Vagina (tissue), 2 donors: ENCODE measurements around the gene SORCS2. TPM values are rescaled to one million over a fixed set of nuclear protein-coding genes. Genes with fewer than 3 reads are reported as not detected.

Source experiments
- DNase-seq, 2 donors: peaks; one replicate each; pipeline ENCODE4 v3.0.0-alpha.2; 2017; ENCODE audit errors: extremely low spot score in 2 of 2
- H3K27ac ChIP-seq: fragments of 200-600 bp; sonication (generic); one replicate; pipeline ENCODE4 v1.5.1; 2019
- H3K27me3 ChIP-seq: fragments of 200-600 bp; sonication (generic); one replicate; pipeline ENCODE4 v1.5.1; 2019
- H3K36me3 ChIP-seq, 2 donors: fragments of 200-600 bp; sonication (generic); one replicate each; pipeline ENCODE4 v1.5.1; 2017 to 2019
- H3K4me1 ChIP-seq: fragments of 200-600 bp; sonication (generic); one replicate; pipeline ENCODE4 v1.5.1; 2019
- H3K4me3 ChIP-seq, 2 donors: fragments of 200-600 bp; sonication (generic); 1 replicate in 1 of 2; 2 replicates in 1 of 2; pipeline ENCODE4 v1.5.1; 2016 to 2019
- H3K9me3 ChIP-seq: fragments of 200-600 bp; sonication (generic); one replicate; pipeline ENCODE4 v1.5.1; 2019
- CTCF ChIP-seq, 3 experiments: fragments of 450-650 bp in 2 of 3; fragments of 200-600 bp in 1 of 3; sonication (generic) in 1 of 3; IDR thresholded peaks; one replicate each; pipeline ENCODE4 v1.5.1; 2017 to 2019; ENCODE audit warnings: antibody characterized with exemption in 3 of 3, mild to moderate bottlenecking in 2 of 3, moderate library complexity in 2 of 3
- POLR2A ChIP-seq, 2 donors: fragments of 450-650 bp; IDR thresholded peaks; one replicate each; pipeline ENCODE4 v1.6.1; 2017; ENCODE audit warnings: antibody characterized with exemption in 2 of 2, mild to moderate bottlenecking in 2 of 2, moderate library complexity in 2 of 2
- POLR2AphosphoS5 ChIP-seq, 2 donors: sonication (generic); formaldehyde crosslinking; IDR thresholded peaks; one replicate each; pipeline ENCODE4 v1.9.0; 2017; ENCODE audit warnings: antibody characterized with exemption in 2 of 2, mild to moderate bottlenecking in 2 of 2, low read depth in 1 of 2; ENCODE audit not compliant: insufficient read depth in 1 of 2
- intact Hi-C: fragments of 100-400 bp; cut with DNase I; formaldehyde crosslinking; loops from one replicate; pipeline ENCODE4 v1.15.1; 2023
- total RNA-seq: library from RNA; depleted of rRNA; stranded (reverse); fragments of >200 nt; gene quantifications from one replicate; pipeline ENCODE4 v1.2.3, GENCODE V29; 2016

SORCS2 gene
- total RNA-seq, 1 donor from 2014 or later = 5.4 TPM

- no peak for TF ChIP-seq POLR2AphosphoS5 (IDR thresholded peaks at IDR 0.05; ENCODE audit: insufficient read depth in 1 of 2, low read depth in 1 of 2)
- peak; percentile 56 to 80 (median 76) for TF ChIP-seq CTCF (IDR thresholded peaks at IDR 0.05)
- no peak for TF ChIP-seq POLR2A (IDR thresholded peaks at IDR 0.05)
- DNase-seq = no peak
- intact Hi-C loops = loop anchor here (5.0 kb wide), 1 partner anchor 527 kb away; the partner anchor contains the start of gene SORCS2
These were observed 527.2 kb downstream of the SORCS2 start for GRCh38 chr4:7719354-7720174.

GRCh38 chr4:7721984-7722551, 529.7 kb downstream of the SORCS2 start:
- DNase-seq = no peak
- H3K4me1 ChIP-seq = no peaks in the 10 kb centered on the region
- no peaks in the 10 kb centered on the region for H3K36me3 ChIP-seq
- TF ChIP-seq CTCF (IDR thresholded peaks at IDR 0.05) = no peak
- no peak for TF ChIP-seq POLR2AphosphoS5 (IDR thresholded peaks at IDR 0.05; ENCODE audit: insufficient read depth in 1 of 2, low read depth in 1 of 2)
- H3K9me3 ChIP-seq = no peaks in the 10 kb centered on the region
- H3K4me3 ChIP-seq = no peak overlapping the region
- H3K27ac ChIP-seq = no peak overlapping the region
- no peaks in the 10 kb centered on the region for H3K27me3 ChIP-seq
- intact Hi-C loops = no loop called here

More at GRCh38 chr4:7719354-7720174, 527.2 kb downstream of the SORCS2 start:
- H3K27me3 ChIP-seq = no peaks in the 10 kb centered on the region
- H3K4me1 ChIP-seq = no peaks in the 10 kb centered on the region
- no peak overlapping the region for H3K4me3 ChIP-seq
- no peaks in the 10 kb centered on the region for H3K9me3 ChIP-seq
- H3K27ac ChIP-seq = no peak overlapping the region
- no peaks in the 10 kb centered on the region for H3K36me3 ChIP-seq

GRCh38 chr4:7722766-7723387, 530.5 kb downstream of the SORCS2 start:
- no peak for TF ChIP-seq CTCF (IDR thresholded peaks at IDR 0.05)
- no peak for TF ChIP-seq POLR2AphosphoS5 (IDR thresholded peaks at IDR 0.05; ENCODE audit: insufficient read depth in 1 of 2, low read depth in 1 of 2)
- TF ChIP-seq POLR2A (IDR thresholded peaks at IDR 0.05) = no peak
- no peak for DNase-seq
- intact Hi-C loops = no loop called here
- Histone ChIP-seq H3K27me3 (no peaks in the 10 kb centered on the region), H3K27ac (no peak overlapping the region), H3K36me3 (no peaks in the 10 kb centered on the region), H3K4me3 (no peak overlapping the region), H3K9me3 (no peaks in the 10 kb centered on the region), H3K4me1 (no peaks in the 10 kb centered on the region)

- intact Hi-C loops = no loop called here
- no peaks in the 10 kb centered on the region for H3K27me3 ChIP-seq
- no peak overlapping the region for H3K4me3 ChIP-seq
- H3K4me1 ChIP-seq = no peaks in the 10 kb centered on the region
- H3K27ac ChIP-seq = no peak overlapping the region
- no peaks in the 10 kb centered on the region for H3K36me3 ChIP-seq
- H3K9me3 ChIP-seq = no peaks in the 10 kb centered on the region
- no peak for DNase-seq
- TF ChIP-seq POLR2AphosphoS5 (IDR thresholded peaks at IDR 0.05; ENCODE audit: insufficient read depth in 1 of 2, low read depth in 1 of 2) = no peak
These were observed 531.3 kb downstream of the SORCS2 start for GRCh38 chr4:7723625-7724024.

- H3K9me3 ChIP-seq = no peaks in the 10 kb centered on the region
- no peak overlapping the region for H3K27ac ChIP-seq
- no peaks in the 10 kb centered on the region for H3K4me1 ChIP-seq
- TF ChIP-seq POLR2AphosphoS5 (IDR thresholded peaks at IDR 0.05; ENCODE audit: insufficient read depth in 1 of 2, low read depth in 1 of 2) (no peak), CTCF (IDR thresholded peaks at IDR 0.05) (no peak), POLR2A (IDR thresholded peaks at IDR 0.05) (no peak)
- H3K27me3 ChIP-seq = no peaks in the 10 kb centered on the region
- intact Hi-C loops = no loop called here
- DNase-seq = no peak
- H3K36me3 ChIP-seq = no peaks in the 10 kb centered on the region
- H3K4me3 ChIP-seq = no peak overlapping the region
These were observed 533.6 kb downstream of the SORCS2 start for GRCh38 chr4:7725951-7726350.
